IPS-18c (cell line): ENCODE measurements around the gene ACSM6.

Source experiments
- H3K4me3 ChIP-seq: 2 replicates; pipeline ENCODE4 v1.7.0; 2013; ENCODE audit warnings: low read depth, mild to moderate bottlenecking, low read length, moderate library complexity; ENCODE audit not compliant: insufficient read depth
- H3K9me3 ChIP-seq: one replicate; pipeline ENCODE4 v1.6.1; 2013; ENCODE audit warnings: mild to moderate bottlenecking, low read length, moderate library complexity; ENCODE audit not compliant: control insufficient read depth, insufficient read depth

The ACSM6 gene

GRCh38 chr10:95276367-95277200 lies 82.5 kb downstream of the ACSM6 start:
- no peaks in the 10 kb centered on the region for H3K9me3 ChIP-seq
- H3K4me3 ChIP-seq = no peak overlapping the region

- Histone ChIP-seq H3K9me3 (no peaks in the 10 kb centered on the region), H3K4me3 (no peak overlapping the region)
Observed at GRCh38 chr10:95277201-95277570, 83.1 kb downstream of the ACSM6 start.

DNA sequence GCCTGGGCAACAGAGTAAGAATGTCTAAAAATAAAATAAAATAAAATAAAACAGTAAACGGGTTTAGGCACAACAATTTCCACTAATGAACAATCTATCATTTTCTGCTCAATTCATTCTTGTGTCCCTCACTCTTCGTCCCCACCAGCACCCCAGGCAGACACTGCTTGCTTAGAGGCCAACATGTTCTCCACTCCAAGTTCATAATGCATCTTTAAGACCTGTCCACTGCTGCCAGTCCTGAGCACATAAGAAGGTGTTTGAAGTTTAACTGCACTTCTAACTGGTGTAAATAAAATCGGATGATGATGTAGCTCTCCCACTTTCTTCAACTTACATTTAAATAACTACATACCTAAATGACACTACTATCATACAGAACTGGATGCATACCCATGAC lies 83.6 kb downstream of the ACSM6 start:
- no peaks in the 10 kb centered on the region for H3K9me3 ChIP-seq
- H3K4me3 ChIP-seq = no peak overlapping the region
